Gastrocnemius medialis (tissue), 4 donors: ENCODE data around the gene TYW1.
"Not testable (repeated sequence)": the region's sequence is repeated elsewhere in the genome, so short reads cannot be mapped to it uniquely, and the experiment has no call there.

ENCODE experiments used
- POLR2A ChIP-seq, 2 donors: fragments of 450-650 bp; IDR thresholded peaks; one replicate each; pipeline ENCODE4 v1.6.1; 2017; ENCODE audit warnings: antibody characterized with exemption in 2 of 2, mild to moderate bottlenecking in 2 of 2, moderate library complexity in 2 of 2
- TF ChIP-seq, protein P1 (sequence below), 5 experiments: fragments of 450-650 bp in 3 of 5; fragments of 200-600 bp in 2 of 5; sonication (generic) in 2 of 5; IDR thresholded peaks in 4 of 5; conservative IDR thresholded peaks in 1 of 5; 1 replicate in 4 of 5; 2 replicates in 1 of 5; pipeline ENCODE4 v1.5.1; 2016 to 2019; ENCODE audit warnings: antibody characterized with exemption in 5 of 5, mild to moderate bottlenecking in 3 of 5, moderate library complexity in 3 of 5

DNA sequence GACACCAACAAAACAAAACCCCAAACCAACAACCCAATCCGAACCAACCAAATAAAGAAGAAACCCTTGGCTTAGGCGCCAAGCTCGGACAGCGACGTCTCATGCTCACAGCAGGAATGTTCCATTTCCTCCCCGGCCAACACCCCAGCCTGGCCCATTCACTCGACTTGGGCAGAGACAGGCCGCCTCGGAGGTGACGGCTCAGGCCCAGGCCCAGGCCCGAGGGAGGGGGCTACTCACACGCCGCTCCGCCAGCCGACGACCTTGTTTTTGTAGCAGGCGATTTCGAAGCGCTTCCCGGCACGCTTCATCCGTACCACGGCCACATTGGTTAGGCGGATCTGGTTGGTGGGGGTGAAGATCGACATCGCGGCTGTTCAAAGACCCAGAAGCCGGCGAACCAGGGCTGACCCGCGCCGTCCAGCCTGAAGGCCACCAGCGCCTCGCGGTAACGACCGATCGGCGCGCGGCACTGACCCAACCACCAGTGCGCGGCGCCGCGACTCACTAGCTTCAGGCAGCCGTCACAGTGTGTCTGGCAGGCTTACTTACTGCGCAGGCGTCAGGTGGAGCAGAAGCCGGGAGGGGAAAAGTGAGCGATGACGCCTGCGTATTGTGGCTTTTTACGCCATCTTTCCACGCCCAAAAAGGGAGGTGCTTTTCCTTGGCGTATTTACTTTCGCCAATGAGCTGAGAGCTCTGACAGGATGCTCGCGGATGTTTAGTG lies 1.4 kb upstream of the TYW1 start, which contains the start of gene SBDS:
- TF ChIP-seq, protein P1, sequence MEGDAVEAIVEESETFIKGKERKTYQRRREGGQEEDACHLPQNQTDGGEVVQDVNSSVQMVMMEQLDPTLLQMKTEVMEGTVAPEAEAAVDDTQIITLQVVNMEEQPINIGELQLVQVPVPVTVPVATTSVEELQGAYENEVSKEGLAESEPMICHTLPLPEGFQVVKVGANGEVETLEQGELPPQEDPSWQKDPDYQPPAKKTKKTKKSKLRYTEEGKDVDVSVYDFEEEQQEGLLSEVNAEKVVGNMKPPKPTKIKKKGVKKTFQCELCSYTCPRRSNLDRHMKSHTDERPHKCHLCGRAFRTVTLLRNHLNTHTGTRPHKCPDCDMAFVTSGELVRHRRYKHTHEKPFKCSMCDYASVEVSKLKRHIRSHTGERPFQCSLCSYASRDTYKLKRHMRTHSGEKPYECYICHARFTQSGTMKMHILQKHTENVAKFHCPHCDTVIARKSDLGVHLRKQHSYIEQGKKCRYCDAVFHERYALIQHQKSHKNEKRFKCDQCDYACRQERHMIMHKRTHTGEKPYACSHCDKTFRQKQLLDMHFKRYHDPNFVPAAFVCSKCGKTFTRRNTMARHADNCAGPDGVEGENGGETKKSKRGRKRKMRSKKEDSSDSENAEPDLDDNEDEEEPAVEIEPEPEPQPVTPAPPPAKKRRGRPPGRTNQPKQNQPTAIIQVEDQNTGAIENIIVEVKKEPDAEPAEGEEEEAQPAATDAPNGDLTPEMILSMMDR (IDR thresholded peaks at IDR 0.05 in 4 of 5, conservative IDR thresholded peaks at IDR 0.05 in 1 of 5) = not testable (repeated sequence)
- peak; percentile 97 to 98 for TF ChIP-seq POLR2A (IDR thresholded peaks at IDR 0.05)
